ENCODE data around the gene NAIP.
"Not testable (repeated sequence)": the region's sequence is repeated elsewhere in the genome, so short reads cannot be mapped to it uniquely, and the experiment has no call there.

DNA sequence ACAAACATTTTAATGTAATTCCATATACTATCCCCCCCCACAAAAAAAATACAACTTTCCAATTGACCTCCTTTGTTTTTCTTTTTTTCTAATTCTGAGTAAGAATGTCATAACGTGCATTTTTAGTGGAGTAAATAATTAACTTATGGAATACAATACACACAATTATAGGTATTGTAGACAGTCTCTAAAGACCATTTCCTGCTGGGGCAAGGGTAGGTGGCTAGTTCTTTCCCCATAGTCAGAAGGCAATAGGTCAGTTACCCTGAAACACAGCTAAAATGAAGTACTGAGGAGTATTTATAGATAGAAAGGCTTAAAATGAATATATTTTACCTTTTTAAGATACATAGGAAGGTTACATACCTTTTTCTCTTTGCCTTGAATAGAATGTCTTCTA, 36.2 kb upstream of the NAIP start:
- not testable (repeated sequence) for TF ChIP-seq CTCF (conservative IDR thresholded peaks at IDR 0.05 in 1 of 2, IDR thresholded peaks at IDR 0.05 in 1 of 2; ENCODE audit: low read depth in 1 of 2, low read length in 2 of 2); EZH2 (IDR thresholded peaks at IDR 0.05; ENCODE audit: low read length, missing control alignments)
